Measurements from ENCODE around the gene MOB2. TPM values are rescaled to one million over a fixed set of nuclear protein-coding genes. Genes with fewer than 3 reads are reported as not detected.

MOB2 gene
- total and polyA plus RNA-seq, 7 experiments from 2014 or later: 37.6 to 59.8 (median 51.2) TPM

GRCh38 chr11:1455032-1455762 lies 31.4 kb downstream of the MOB2 start:
- Mint-ChIP-seq H3K27ac (no peak overlapping the region), H3K27me3 (no peaks in the 10 kb centered on the region), H3K4me1 (peaks cover 0 to under 1% (median 0%) of the 10 kb centered on the region in 7 donors), H3K36me3 (no peaks in the 10 kb centered on the region), H3K9me3 (no peaks in the 10 kb centered on the region), H3K4me3 (no peak overlapping the region)
- intact Hi-C loops (cut with micrococcal nuclease): no loop called here
- Histone ChIP-seq H3K9me3 (ENCODE audit: control insufficient read depth in 2 of 3, low read length in 3 of 3) (no peaks in the 10 kb centered on the region), H3K27me3 (ENCODE audit: control insufficient read depth in 2 of 2, insufficient read depth in 2 of 2, low read length in 2 of 2) (no peaks in the 10 kb centered on the region), H3K4me1 (ENCODE audit: control insufficient read depth in 2 of 2, insufficient read depth in 2 of 2, low read length in 2 of 2) (no peaks in the 10 kb centered on the region), H3K4me3 (ENCODE audit: low read length) (no peak overlapping the region), H3K27ac (ENCODE audit: low read depth, low read length) (no peak overlapping the region), H3K36me3 (ENCODE audit: control insufficient read depth in 2 of 3, insufficient read depth in 3 of 3, low read length in 3 of 3) (no peaks in the 10 kb centered on the region)
- ChIA-PET CTCF (no interaction called here), POLR2A (no interaction called here)
- ATAC-seq (no peak), DNase-seq (no peak)

DNA sequence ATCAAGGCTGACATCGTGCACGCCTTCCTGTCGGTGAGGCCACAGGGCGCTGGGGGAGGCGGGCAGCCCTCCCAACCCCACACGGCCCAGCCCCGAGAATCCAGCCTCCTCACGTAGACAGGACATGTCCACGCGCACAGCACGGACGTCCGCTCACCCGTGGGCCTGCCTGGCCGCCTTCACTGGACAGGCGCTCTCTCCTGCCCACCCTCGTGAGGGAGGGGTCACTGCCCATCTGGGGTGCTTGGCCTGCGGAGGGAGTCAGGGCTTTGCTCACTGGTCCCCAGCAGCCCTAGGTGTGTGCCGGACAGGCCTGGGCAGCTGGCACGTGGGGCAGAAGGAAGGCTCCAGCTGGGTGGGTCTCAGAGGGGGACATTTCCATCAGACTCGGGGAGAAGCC lies 32.0 kb downstream of the MOB2 start:
- intact Hi-C loops (cut with micrococcal nuclease): loop anchor here in 1 of 2 donors (5.0 kb wide), 1 partner anchor 63 kb away; no protein-coding TSS in a partner anchor
- no peak overlapping the region for H3K4me3 Mint-ChIP-seq
- DNase-seq: no peak
- H3K27ac ChIP-seq (ENCODE audit: low read depth, low read length): no peak overlapping the region
- no peaks in the 10 kb centered on the region for H3K4me1 Mint-ChIP-seq
- CTCF ChIA-PET: no interaction called here
- no peaks in the 10 kb centered on the region for H3K27me3 ChIP-seq (ENCODE audit: control insufficient read depth in 2 of 2, insufficient read depth in 2 of 2, low read length in 2 of 2)
- no peaks in the 10 kb centered on the region for H3K4me1 ChIP-seq (ENCODE audit: control insufficient read depth in 2 of 2, insufficient read depth in 2 of 2, low read length in 2 of 2)
- no peaks in the 10 kb centered on the region for H3K36me3 ChIP-seq (ENCODE audit: control insufficient read depth in 2 of 3, insufficient read depth in 3 of 3, low read length in 3 of 3)
- H3K9me3 Mint-ChIP-seq: no peaks in the 10 kb centered on the region
- H3K9me3 ChIP-seq (ENCODE audit: control insufficient read depth in 2 of 3, low read length in 3 of 3): no peaks in the 10 kb centered on the region
- ATAC-seq: no peak
- POLR2A ChIA-PET: no interaction called here
- H3K36me3 Mint-ChIP-seq: no peaks in the 10 kb centered on the region
- H3K27me3 Mint-ChIP-seq: no peaks in the 10 kb centered on the region
- no peak overlapping the region for H3K4me3 ChIP-seq (ENCODE audit: low read length)
- no peak overlapping the region for H3K27ac Mint-ChIP-seq

DNA sequence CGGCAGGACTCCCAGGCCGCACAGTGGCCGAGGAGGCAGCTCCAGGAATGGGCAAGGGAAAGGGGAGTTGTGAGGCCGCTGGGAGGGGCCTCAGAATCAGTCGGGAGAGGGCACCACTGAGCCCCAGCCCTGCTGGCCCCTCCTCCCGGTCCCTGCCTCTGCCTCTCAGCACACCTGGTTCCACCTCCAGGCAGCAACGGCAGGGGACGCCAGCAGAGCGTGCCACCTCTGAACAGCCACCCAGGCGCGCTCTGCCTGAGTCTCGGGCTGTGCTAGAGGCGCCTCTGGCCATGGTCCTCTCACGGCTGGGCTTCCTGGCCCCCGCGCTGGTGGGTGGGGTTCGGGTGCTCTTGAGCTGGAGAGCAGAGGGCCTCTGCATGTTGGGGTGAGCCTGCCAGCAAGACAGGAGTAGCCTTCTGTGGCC lies 33.0 kb downstream of the MOB2 start:
- Histone ChIP-seq H3K36me3 (ENCODE audit: control insufficient read depth in 2 of 3, insufficient read depth in 3 of 3, low read length in 3 of 3) (no peaks in the 10 kb centered on the region), H3K27ac (ENCODE audit: low read depth, low read length) (no peak overlapping the region), H3K4me3 (ENCODE audit: low read length) (no peak overlapping the region), H3K27me3 (ENCODE audit: control insufficient read depth in 2 of 2, insufficient read depth in 2 of 2, low read length in 2 of 2) (no peaks in the 10 kb centered on the region), H3K9me3 (ENCODE audit: control insufficient read depth in 2 of 3, low read length in 3 of 3) (no peaks in the 10 kb centered on the region), H3K4me1 (ENCODE audit: control insufficient read depth in 2 of 2, insufficient read depth in 2 of 2, low read length in 2 of 2) (no peaks in the 10 kb centered on the region)
- no peak overlapping the region for H3K4me3 Mint-ChIP-seq
- H3K36me3 Mint-ChIP-seq: no peaks in the 10 kb centered on the region
- H3K27ac Mint-ChIP-seq: no peak overlapping the region
- intact Hi-C loops (cut with micrococcal nuclease): loop anchor here (1.0 to 5.0 kb wide), 2 partner anchors 64 to 121 kb away; no protein-coding TSS in a partner anchor
- ChIA-PET CTCF (interaction anchor here (0.6 kb wide), 1 partner anchor 129 kb away, joined by 3 read pairs; no protein-coding TSS in a partner anchor), POLR2A (interaction anchor here (1.1 to 1.3 kb wide), 2 partner anchors 121 to 192 kb away, joined by 4 read pairs; no protein-coding TSS in a partner anchor)
- peaks cover 0 to 1% (median 0%) of the 10 kb centered on the region in 7 donors for H3K4me1 Mint-ChIP-seq
- DNase-seq (peak in 7 of 9 donors; percentile 12 to 52 (median 34)), ATAC-seq (peak; percentile 45)
- no peaks in the 10 kb centered on the region for H3K9me3 Mint-ChIP-seq
- no peaks in the 10 kb centered on the region for H3K27me3 Mint-ChIP-seq

GRCh38 chr11:1452744-1453143 lies 33.8 kb downstream of the MOB2 start:
- Mint-ChIP-seq H3K4me1 (peaks cover 0 to 1% (median 0%) of the 10 kb centered on the region in 7 donors), H3K27me3 (no peaks in the 10 kb centered on the region), H3K4me3 (no peak overlapping the region), H3K27ac (no peak overlapping the region), H3K9me3 (no peaks in the 10 kb centered on the region), H3K36me3 (no peaks in the 10 kb centered on the region)
- H3K36me3 ChIP-seq (ENCODE audit: control insufficient read depth in 2 of 3, insufficient read depth in 3 of 3, low read length in 3 of 3): no peaks in the 10 kb centered on the region
- no peak for DNase-seq
- ChIA-PET CTCF (interaction anchor here (1.0 to 1.1 kb wide), 2 partner anchors 101 to 122 kb away, joined by 3 to 6 read pairs; no protein-coding TSS in a partner anchor), POLR2A (interaction anchor here (1.1 to 1.3 kb wide), 2 partner anchors 122 to 191 kb away, joined by 4 read pairs; no protein-coding TSS in a partner anchor)
- intact Hi-C loops (cut with micrococcal nuclease): loop anchor here (1.0 to 5.0 kb wide), 2 partner anchors 65 to 122 kb away; no protein-coding TSS in a partner anchor
- H3K4me3 ChIP-seq (ENCODE audit: low read length): no peak overlapping the region
- H3K27me3 ChIP-seq (ENCODE audit: control insufficient read depth in 2 of 2, insufficient read depth in 2 of 2, low read length in 2 of 2): no peaks in the 10 kb centered on the region
- ATAC-seq: no peak
- no peak overlapping the region for H3K27ac ChIP-seq (ENCODE audit: low read depth, low read length)
- no peaks in the 10 kb centered on the region for H3K9me3 ChIP-seq (ENCODE audit: control insufficient read depth in 2 of 3, low read length in 3 of 3)
- H3K4me1 ChIP-seq (ENCODE audit: control insufficient read depth in 2 of 2, insufficient read depth in 2 of 2, low read length in 2 of 2): no peaks in the 10 kb centered on the region

GRCh38 chr11:1451781-1452470 lies 34.7 kb downstream of the MOB2 start:
- H3K9me3 ChIP-seq (ENCODE audit: control insufficient read depth in 2 of 3, low read length in 3 of 3): no peaks in the 10 kb centered on the region
- no peaks in the 10 kb centered on the region for H3K9me3 Mint-ChIP-seq
- H3K4me3 ChIP-seq (ENCODE audit: low read length): no peak overlapping the region
- no peaks in the 10 kb centered on the region for H3K27me3 Mint-ChIP-seq
- CTCF ChIA-PET: interaction anchor here (1.1 kb wide), 1 partner anchor 102 kb away, joined by 6 read pairs; no protein-coding TSS in a partner anchor
- H3K27me3 ChIP-seq (ENCODE audit: control insufficient read depth in 2 of 2, insufficient read depth in 2 of 2, low read length in 2 of 2): no peaks in the 10 kb centered on the region
- POLR2A ChIA-PET: no interaction called here
- H3K36me3 Mint-ChIP-seq: no peaks in the 10 kb centered on the region
- no peak for DNase-seq
- H3K27ac ChIP-seq (ENCODE audit: low read depth, low read length): no peak overlapping the region
- no peaks in the 10 kb centered on the region for H3K4me1 ChIP-seq (ENCODE audit: control insufficient read depth in 2 of 2, insufficient read depth in 2 of 2, low read length in 2 of 2)
- peak overlapping the region in 1 of 9 donors; percentile 21 for H3K27ac Mint-ChIP-seq
- intact Hi-C loops (cut with micrococcal nuclease): loop anchor here in 1 of 2 donors (5.0 kb wide), 1 partner anchor 65 kb away; no protein-coding TSS in a partner anchor
- H3K4me3 Mint-ChIP-seq: no peak overlapping the region
- no peaks in the 10 kb centered on the region for H3K36me3 ChIP-seq (ENCODE audit: control insufficient read depth in 2 of 3, insufficient read depth in 3 of 3, low read length in 3 of 3)
- ATAC-seq: no peak
- peaks cover 0 to 1% (median 0%) of the 10 kb centered on the region in 7 donors for H3K4me1 Mint-ChIP-seq

- intact Hi-C loops (cut with micrococcal nuclease): loop anchor here in 1 of 2 donors (5.0 kb wide), 1 partner anchor 66 kb away; no protein-coding TSS in a partner anchor
- no peaks in the 10 kb centered on the region for H3K36me3 Mint-ChIP-seq
- H3K4me1 Mint-ChIP-seq: peaks cover 0 to 1% (median 0%) of the 10 kb centered on the region in 7 donors
- H3K27ac Mint-ChIP-seq: no peak overlapping the region
- ChIA-PET CTCF (no interaction called here), POLR2A (no interaction called here)
- no peaks in the 10 kb centered on the region for H3K27me3 Mint-ChIP-seq
- no peaks in the 10 kb centered on the region for H3K9me3 Mint-ChIP-seq
- H3K4me3 ChIP-seq (ENCODE audit: low read length): no peak overlapping the region
- DNase-seq (no peak), ATAC-seq (no peak)
- H3K4me3 Mint-ChIP-seq: no peak overlapping the region
- no peak overlapping the region for H3K27ac ChIP-seq (ENCODE audit: low read depth, low read length)
- no peaks in the 10 kb centered on the region for H3K9me3 ChIP-seq (ENCODE audit: control insufficient read depth in 2 of 3, low read length in 3 of 3)
- no peaks in the 10 kb centered on the region for H3K27me3 ChIP-seq (ENCODE audit: control insufficient read depth in 2 of 2, insufficient read depth in 2 of 2, low read length in 2 of 2)
- no peaks in the 10 kb centered on the region for H3K4me1 ChIP-seq (ENCODE audit: control insufficient read depth in 2 of 2, insufficient read depth in 2 of 2, low read length in 2 of 2)
- no peaks in the 10 kb centered on the region for H3K36me3 ChIP-seq (ENCODE audit: control insufficient read depth in 2 of 3, insufficient read depth in 3 of 3, low read length in 3 of 3)
Measured at GRCh38 chr11:1450949-1451710, 35.4 kb downstream of the MOB2 start.
